PC-9 (cell line): ENCODE data around the gene EEPD1. TPM values are rescaled to one million over a fixed set of nuclear protein-coding genes. Genes with fewer than 3 reads are reported as not detected.

Experiments used
- BruUV-seq: library from RNA; stranded (reverse); fragments of 400-500 nt; replicated peaks from 2 replicates; lab custom pipeline; 2021; lab: Mats Ljungman, UMichigan
- CTCF ChIA-PET: fragments of 300-600 bp; sonication (Branson Sonifier 250); formaldehyde crosslinking; loops from one replicate; lab custom pipeline; 2022; ENCODE audit warnings: antibody characterized with exemption; lab: Charles Lee
- POLR2A ChIA-PET: fragments of 300-600 bp; sonication (Branson Sonifier 250); formaldehyde crosslinking; loops from one replicate; lab custom pipeline; 2022; ENCODE audit warnings: antibody characterized with exemption; ENCODE audit not compliant: unreplicated experiment; lab: Charles Lee
- DNase-seq, 2 experiments: peaks; one replicate each; pipeline versions ENCODE4 v3.0.0 to v3.0.0-alpha.2; 2015 to 2022; ENCODE audit warnings: mixed read lengths in 1 of 2
- H2AFZ ChIP-seq: fragments of 200-600 bp; sonication (generic); 2 replicates; pipeline ENCODE4 v1.8.1; 2017; ENCODE audit warnings: antibody characterized with exemption
- H3F3A ChIP-seq: fragments of 200-600 bp; sonication (generic); 2 replicates; pipeline ENCODE4 v1.8.1; 2017; ENCODE audit warnings: antibody characterized with exemption, mild to moderate bottlenecking, low read depth; ENCODE audit not compliant: insufficient read depth
- H3K27ac ChIP-seq: fragments of 200-600 bp; sonication (generic); 2 replicates; pipeline ENCODE4 v1.6.1; 2016; ENCODE audit warnings: mixed run types
- H3K27me3 ChIP-seq: fragments of 200-600 bp; sonication (generic); 2 replicates; pipeline ENCODE4 v1.6.1; 2016; ENCODE audit warnings: low read depth, mixed run types; ENCODE audit not compliant: insufficient read depth
- H3K36me3 ChIP-seq: fragments of 200-600 bp; sonication (generic); 2 replicates; pipeline ENCODE4 v1.6.1; 2016; ENCODE audit warnings: low read depth, mixed run types
- H3K4me1 ChIP-seq: fragments of 200-600 bp; sonication (generic); replicated peaks from 2 replicates; pipeline ENCODE4 v1.6.1; 2016; ENCODE audit warnings: mixed run types; ENCODE audit not compliant: insufficient read depth
- H3K4me2 ChIP-seq: fragments of 200-600 bp; sonication (generic); 2 replicates; pipeline ENCODE4 v1.6.1; 2017; ENCODE audit warnings: mixed run types
- H3K4me3 ChIP-seq: fragments of 200-600 bp; sonication (generic); 2 replicates; pipeline ENCODE4 v1.6.1; 2016; ENCODE audit warnings: mixed run types
- H3K79me2 ChIP-seq: fragments of 200-600 bp; sonication (generic); 2 replicates; pipeline ENCODE4 v1.6.1; 2017; ENCODE audit warnings: low read depth, mixed run types
- H3K9me2 ChIP-seq: fragments of 200-600 bp; sonication (generic); 2 replicates; pipeline ENCODE4 v1.8.1; 2017; ENCODE audit warnings: mild to moderate bottlenecking; ENCODE audit not compliant: insufficient read depth
- H3K9me3 ChIP-seq: fragments of 200-600 bp; sonication (generic); 2 replicates; pipeline ENCODE4 v1.8.1; 2016; ENCODE audit warnings: low read depth; ENCODE audit not compliant: insufficient read depth
- H4K20me1 ChIP-seq: fragments of 200-600 bp; sonication (generic); 2 replicates; pipeline ENCODE4 v1.8.1; 2017; ENCODE audit not compliant: insufficient read depth
- EZH2 ChIP-seq: fragments of 200-600 bp; sonication (generic); IDR thresholded peaks from 2 replicates; pipeline ENCODE4 v1.8.0; 2017; ENCODE audit warnings: antibody characterized with exemption, low read depth
- intact Hi-C: fragments of 100-400 bp; cut with micrococcal nuclease; formaldehyde crosslinking; loops from one replicate; pipeline ENCODE4 v1.10.0; 2022; ENCODE audit not compliant: unreplicated experiment
- total RNA-seq: library from RNA; stranded (reverse); gene quantifications from 2 replicates; pipeline ENCODE4 v1.2.3, GENCODE V29; 2021
- TF ChIP-seq, protein P1 (sequence below): fragments of 200-600 bp; sonication (generic); conservative IDR thresholded peaks from 2 replicates; pipeline ENCODE4 v1.6.1; 2017; ENCODE audit warnings: mixed run types, antibody characterized with exemption, mild to moderate bottlenecking, moderate library complexity

Gene EEPD1
- total RNA-seq, 1 experiment from 2014 or later = 6.0 TPM

DNA sequence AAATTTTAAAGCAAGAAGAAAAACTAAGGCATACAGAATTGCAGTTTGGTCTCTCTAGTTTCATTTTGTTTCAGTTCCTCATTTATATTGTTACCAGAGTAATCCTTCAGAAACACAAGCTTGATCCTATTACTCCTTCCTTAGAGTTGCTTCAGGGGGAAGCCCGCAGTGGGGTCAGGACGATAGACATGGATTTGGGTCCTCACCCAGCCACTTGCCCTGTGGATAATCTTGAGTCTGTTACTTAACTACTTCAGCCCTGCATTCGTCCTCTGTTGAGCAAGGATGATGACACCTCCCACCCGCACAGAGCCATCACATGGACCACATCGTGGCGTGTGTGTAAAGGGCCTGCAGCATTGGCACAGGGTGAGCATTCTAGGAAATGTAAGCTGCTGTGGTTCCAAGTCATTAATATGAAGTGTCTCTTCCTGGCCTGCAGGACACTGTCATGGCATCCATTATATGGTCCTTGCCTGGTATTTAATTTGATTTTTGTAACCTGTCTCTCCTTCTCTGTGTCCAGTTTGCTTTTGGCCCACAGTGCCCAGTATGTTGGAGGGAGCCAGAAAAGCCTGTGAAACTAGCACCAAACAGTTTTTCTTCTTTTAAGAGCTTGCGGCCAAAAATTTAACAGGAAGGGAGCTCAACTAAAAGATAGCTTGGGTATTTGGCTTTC is 111.2 kb downstream of the EEPD1 start:
- Histone ChIP-seq H3K27me3 (no peaks in the 10 kb centered on the region), H3K9me3 (no peaks in the 10 kb centered on the region), H3K79me2 (no peaks in the 10 kb centered on the region), H3K4me2 (no peak overlapping the region), H3K4me1 (peaks cover 26% of the 10 kb centered on the region), H3F3A (peaks cover 11% of the 10 kb centered on the region; the same call in 1 of the 2 replicates), H3K27ac (no peak overlapping the region), H4K20me1 (no peaks in the 10 kb centered on the region), H2AFZ (no peak overlapping the region), H3K36me3 (no peaks in the 10 kb centered on the region), H3K9me2 (no peaks in the 10 kb centered on the region), H3K4me3 (no peak overlapping the region)
- DNase-seq = no peak
- intact Hi-C loops = no loop called here
- TF ChIP-seq, protein P1, sequence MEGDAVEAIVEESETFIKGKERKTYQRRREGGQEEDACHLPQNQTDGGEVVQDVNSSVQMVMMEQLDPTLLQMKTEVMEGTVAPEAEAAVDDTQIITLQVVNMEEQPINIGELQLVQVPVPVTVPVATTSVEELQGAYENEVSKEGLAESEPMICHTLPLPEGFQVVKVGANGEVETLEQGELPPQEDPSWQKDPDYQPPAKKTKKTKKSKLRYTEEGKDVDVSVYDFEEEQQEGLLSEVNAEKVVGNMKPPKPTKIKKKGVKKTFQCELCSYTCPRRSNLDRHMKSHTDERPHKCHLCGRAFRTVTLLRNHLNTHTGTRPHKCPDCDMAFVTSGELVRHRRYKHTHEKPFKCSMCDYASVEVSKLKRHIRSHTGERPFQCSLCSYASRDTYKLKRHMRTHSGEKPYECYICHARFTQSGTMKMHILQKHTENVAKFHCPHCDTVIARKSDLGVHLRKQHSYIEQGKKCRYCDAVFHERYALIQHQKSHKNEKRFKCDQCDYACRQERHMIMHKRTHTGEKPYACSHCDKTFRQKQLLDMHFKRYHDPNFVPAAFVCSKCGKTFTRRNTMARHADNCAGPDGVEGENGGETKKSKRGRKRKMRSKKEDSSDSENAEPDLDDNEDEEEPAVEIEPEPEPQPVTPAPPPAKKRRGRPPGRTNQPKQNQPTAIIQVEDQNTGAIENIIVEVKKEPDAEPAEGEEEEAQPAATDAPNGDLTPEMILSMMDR = no peak
- no peak for TF ChIP-seq EZH2
- ChIA-PET POLR2A (no interaction called here), CTCF (no interaction called here)
- no TSS peak for BruUV-seq

DNA sequence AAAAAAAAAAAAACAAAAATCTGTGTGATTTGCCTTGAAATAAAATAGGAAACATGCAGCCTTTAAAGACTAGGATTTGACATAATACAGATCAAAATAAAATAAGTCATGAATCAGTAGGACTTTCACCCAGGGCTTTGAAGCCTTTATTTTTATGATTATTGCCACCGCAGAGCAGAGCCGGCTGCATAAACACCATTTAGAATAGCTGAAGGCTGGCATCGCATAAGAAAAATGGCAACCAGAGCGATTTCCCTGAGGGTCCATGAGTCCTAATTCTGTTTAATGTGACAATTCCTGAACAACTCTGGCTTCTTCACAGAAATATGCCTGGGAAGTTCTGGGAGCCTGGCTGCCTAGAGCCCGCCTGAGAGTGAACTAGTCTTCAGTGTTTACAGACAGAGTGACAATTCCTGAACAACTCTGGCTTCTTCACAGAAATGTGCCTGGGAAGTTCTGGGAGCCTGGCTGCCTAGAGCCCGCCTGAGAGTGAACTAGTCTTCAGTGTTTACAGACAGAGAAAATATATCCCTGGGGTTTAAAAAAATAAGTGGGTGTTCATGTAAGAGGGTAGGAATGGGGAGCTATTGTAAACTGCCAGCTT is 112.0 kb downstream of the EEPD1 start:
- Histone ChIP-seq H3K4me2 (no peak overlapping the region), H3K27ac (no peak overlapping the region), H3K4me3 (no peak overlapping the region), H3K79me2 (no peaks in the 10 kb centered on the region), H3K36me3 (no peaks in the 10 kb centered on the region), H3F3A (peaks cover 11% of the 10 kb centered on the region; the same call in 1 of the 2 replicates), H4K20me1 (no peaks in the 10 kb centered on the region), H3K27me3 (no peaks in the 10 kb centered on the region), H3K4me1 (peaks cover 26% of the 10 kb centered on the region), H3K9me2 (no peaks in the 10 kb centered on the region), H2AFZ (no peak overlapping the region), H3K9me3 (no peaks in the 10 kb centered on the region)
- TF ChIP-seq, protein P1 = no peak
- no peak for DNase-seq
- ChIA-PET CTCF (no interaction called here), POLR2A (no interaction called here)
- intact Hi-C loops = no loop called here
- no TSS peak for BruUV-seq

DNA sequence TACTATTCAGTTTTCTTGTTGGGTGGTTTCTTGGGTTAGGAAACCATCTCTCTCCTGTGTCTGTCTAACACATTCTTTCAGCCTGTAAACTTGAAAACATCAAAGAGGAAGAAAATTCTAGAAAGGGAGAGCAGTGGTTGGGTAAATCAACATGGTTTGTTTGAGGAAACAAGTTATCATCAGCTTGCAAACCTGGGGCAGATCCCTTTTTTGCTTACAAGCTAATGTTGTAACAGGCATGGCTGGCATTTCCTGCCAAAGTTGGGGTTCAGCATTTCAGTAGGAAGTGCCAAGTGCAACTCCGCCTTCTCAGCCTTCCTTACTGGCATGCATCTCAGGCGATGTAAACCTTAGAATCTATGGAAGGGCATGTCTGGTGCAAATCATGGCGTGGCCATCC is 112.6 kb downstream of the EEPD1 start:
- peaks cover 26% of the 10 kb centered on the region for H3K4me1 ChIP-seq
- H3F3A ChIP-seq = peaks cover 11% of the 10 kb centered on the region; the same call in 1 of the 2 replicates
- H3K9me2 ChIP-seq = no peaks in the 10 kb centered on the region
- TF ChIP-seq EZH2 = no peak
- TF ChIP-seq, protein P1 = no peak
- H3K27me3 ChIP-seq = no peaks in the 10 kb centered on the region
- intact Hi-C loops = no loop called here
- no peak overlapping the region for H3K4me3 ChIP-seq
- H3K79me2 ChIP-seq = no peaks in the 10 kb centered on the region
- peak in 1 of 2 experiments; percentile 31 for DNase-seq
- no peak overlapping the region for H3K4me2 ChIP-seq
- no peak overlapping the region for H3K27ac ChIP-seq
- no peaks in the 10 kb centered on the region for H4K20me1 ChIP-seq
- ChIA-PET POLR2A (no interaction called here), CTCF (no interaction called here)
- no peaks in the 10 kb centered on the region for H3K36me3 ChIP-seq
- no TSS peak for BruUV-seq
- H3K9me3 ChIP-seq = no peaks in the 10 kb centered on the region
- no peak overlapping the region for H2AFZ ChIP-seq
